OCI-LY7 (cell line): Measurements from ENCODE around the gene SMIM14.

Source experiments
- EZH2phosphoT487 ChIP-seq: fragments of 200-600 bp; sonication (generic); IDR thresholded peaks from 2 replicates; pipeline ENCODE4 v1.6.1; 2018; ENCODE audit warnings: low read depth, borderline replicate concordance, mild to moderate bottlenecking, mixed run types, antibody characterized with exemption, low read length, moderate library complexity, mixed read lengths
- TF ChIP-seq, protein P1 (sequence below): fragments of 200-600 bp; sonication (generic); conservative IDR thresholded peaks from 2 replicates; pipeline ENCODE4 v1.5.1; 2014; ENCODE audit warnings: mild to moderate bottlenecking, antibody characterized with exemption, low read length, moderate library complexity, mixed read lengths

DNA sequence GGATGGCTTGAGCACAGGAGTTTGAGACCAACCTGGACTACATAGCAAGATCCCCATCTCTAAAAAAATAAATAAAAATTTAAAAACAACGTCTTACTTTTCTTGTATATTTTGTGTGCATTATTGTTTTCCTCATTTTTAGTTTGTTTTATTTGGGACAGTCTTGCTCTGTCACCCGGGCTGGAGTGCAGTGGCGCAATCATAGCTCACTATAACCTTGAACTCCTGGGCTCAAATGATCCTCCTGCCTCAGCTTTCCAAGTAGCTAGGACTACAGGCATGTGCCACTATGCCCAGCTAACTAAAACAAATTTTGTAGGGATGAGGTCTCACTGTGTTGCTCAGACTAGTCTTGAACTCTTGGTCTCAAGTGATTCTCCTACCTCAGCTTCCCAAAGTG lies 9.5 kb upstream of the SMIM14 start:
- TF ChIP-seq, protein P1, sequence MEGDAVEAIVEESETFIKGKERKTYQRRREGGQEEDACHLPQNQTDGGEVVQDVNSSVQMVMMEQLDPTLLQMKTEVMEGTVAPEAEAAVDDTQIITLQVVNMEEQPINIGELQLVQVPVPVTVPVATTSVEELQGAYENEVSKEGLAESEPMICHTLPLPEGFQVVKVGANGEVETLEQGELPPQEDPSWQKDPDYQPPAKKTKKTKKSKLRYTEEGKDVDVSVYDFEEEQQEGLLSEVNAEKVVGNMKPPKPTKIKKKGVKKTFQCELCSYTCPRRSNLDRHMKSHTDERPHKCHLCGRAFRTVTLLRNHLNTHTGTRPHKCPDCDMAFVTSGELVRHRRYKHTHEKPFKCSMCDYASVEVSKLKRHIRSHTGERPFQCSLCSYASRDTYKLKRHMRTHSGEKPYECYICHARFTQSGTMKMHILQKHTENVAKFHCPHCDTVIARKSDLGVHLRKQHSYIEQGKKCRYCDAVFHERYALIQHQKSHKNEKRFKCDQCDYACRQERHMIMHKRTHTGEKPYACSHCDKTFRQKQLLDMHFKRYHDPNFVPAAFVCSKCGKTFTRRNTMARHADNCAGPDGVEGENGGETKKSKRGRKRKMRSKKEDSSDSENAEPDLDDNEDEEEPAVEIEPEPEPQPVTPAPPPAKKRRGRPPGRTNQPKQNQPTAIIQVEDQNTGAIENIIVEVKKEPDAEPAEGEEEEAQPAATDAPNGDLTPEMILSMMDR = no peak
- no peak for TF ChIP-seq EZH2phosphoT487
